Fibroblast of skin of scalp (primary cell): Measurements from ENCODE around the gene HINT2. TPM values are rescaled to one million over a fixed set of nuclear protein-coding genes. Genes with fewer than 3 reads are reported as not detected.
A peak's percentile ranks its signal among the peaks of the same experiment; 100 is the strongest.

Experiments used
- DNase-seq: peaks from one replicate; pipeline ENCODE4 v3.0.0-alpha.2; 2013
- polyA plus RNA-seq, 2 experiments: library from polyadenylated mRNA; unstranded; fragments of 120-200 nt; gene quantifications; one replicate each; pipeline ENCODE4 v1.2.1, GENCODE V29; 2013; ENCODE audit not compliant: insufficient read length in 2 of 2

The HINT2 gene
- 27.3 TPM for polyA plus RNA-seq (2013, experiment 1 of 2; ENCODE audit: insufficient read length)
- polyA plus RNA-seq (2013, experiment 2 of 2; ENCODE audit: insufficient read length) = 25.0 TPM

GRCh38 chr9:35814841-35815543 lies at the start of gene HINT2:
Gene HINT2 (minus strand): TSS chr9:35815042. CDS start chr9:35814979, 63 bp downstream.
- peak; percentile 99 for DNase-seq

GRCh38 chr9:35863583-35863982 lies 48.7 kb upstream of the HINT2 start:
- DNase-seq = no peak

- no peak for DNase-seq
Measured at GRCh38 chr9:35862328-35862727, 47.5 kb upstream of the HINT2 start.

- no peak for DNase-seq
Measured at GRCh38 chr9:35861161-35861897, 46.5 kb upstream of the HINT2 start.

GRCh38 chr9:35859990-35860339 lies 45.1 kb upstream of the HINT2 start:
- DNase-seq = no peak

GRCh38 chr9:35859310-35859989 lies 44.6 kb upstream of the HINT2 start:
- DNase-seq = peak; percentile 37

GRCh38 chr9:35858458-35858857 lies 43.6 kb upstream of the HINT2 start:
- no peak for DNase-seq

GRCh38 chr9:35856882-35857281 lies 42.0 kb upstream of the HINT2 start:
- DNase-seq = no peak

GRCh38 chr9:35856206-35856605 lies 41.4 kb upstream of the HINT2 start:
- no peak for DNase-seq

- DNase-seq = no peak
Measured at GRCh38 chr9:35854091-35854762, 39.4 kb upstream of the HINT2 start.

GRCh38 chr9:35852876-35853865 lies 38.3 kb upstream of the HINT2 start:
- DNase-seq = no peak

GRCh38 chr9:35852267-35852815 lies 37.5 kb upstream of the HINT2 start:
- DNase-seq = no peak

- peak; percentile 55 for DNase-seq
Measured at GRCh38 chr9:35847792-35848572, 33.1 kb upstream of the HINT2 start.

GRCh38 chr9:35845824-35846771 lies 31.3 kb upstream of the HINT2 start:
- no peak for DNase-seq

- DNase-seq = peak; percentile 91
Measured at GRCh38 chr9:35844628-35845270, 29.9 kb upstream of the HINT2 start.

GRCh38 chr9:35842795-35843194 lies 28.0 kb upstream of the HINT2 start:
- DNase-seq = no peak

GRCh38 chr9:35842020-35842745 lies 27.3 kb upstream of the HINT2 start:
- no peak for DNase-seq

GRCh38 chr9:35841645-35841900 lies 26.7 kb upstream of the HINT2 start:
- DNase-seq = no peak
